Measurements from ENCODE around the gene CDKL1. TPM values are rescaled to one million over a fixed set of nuclear protein-coding genes. Genes with fewer than 3 reads are reported as not detected.
"Not testable (repeated sequence)": the region's sequence is repeated elsewhere in the genome, so short reads cannot be mapped to it uniquely, and the experiment has no call there.

Gene CDKL1
- total RNA-seq, 2 donors from 2014 or later, result 24.9 to 25.1 TPM

GRCh38 chr14:50362764-50363713 is 33.6 kb downstream of the CDKL1 start:
- intact Hi-C loops (cut with DNase I, micrococcal nuclease), result no loop called here
- ATAC-seq (no peak), DNase-seq (no peak)

- intact Hi-C loops (cut with DNase I, micrococcal nuclease); DNase-seq; ATAC-seq: not testable (repeated sequence)
These were observed 34.9 kb downstream of the CDKL1 start for GRCh38 chr14:50361473-50362403.

- DNase-seq, result no peak
- intact Hi-C loops (cut with DNase I, micrococcal nuclease), result no loop called here
- no peak for ATAC-seq
These were observed 35.8 kb downstream of the CDKL1 start for GRCh38 chr14:50360851-50361250.

GRCh38 chr14:50360093-50360492 is 36.6 kb downstream of the CDKL1 start:
- intact Hi-C loops (cut with DNase I, micrococcal nuclease), result no loop called here
- DNase-seq (no peak), ATAC-seq (no peak)

GRCh38 chr14:50359631-50360030 is 37.0 kb downstream of the CDKL1 start:
- no peak for DNase-seq

GRCh38 chr14:50357753-50358395 is 38.8 kb downstream of the CDKL1 start:
- ATAC-seq (no peak), DNase-seq (no peak)
- intact Hi-C loops (cut with DNase I, micrococcal nuclease), result no loop called here

More at GRCh38 chr14:50359631-50360030, 37.0 kb downstream of the CDKL1 start:
- no peak for ATAC-seq
- intact Hi-C loops (cut with DNase I, micrococcal nuclease), result no loop called here

- ATAC-seq, result no peak
- intact Hi-C loops (cut with DNase I, micrococcal nuclease), result no loop called here
- no peak for DNase-seq
These were observed 39.6 kb downstream of the CDKL1 start for GRCh38 chr14:50357124-50357523.

GRCh38 chr14:50356283-50356682 is 40.4 kb downstream of the CDKL1 start:
- not testable (repeated sequence) for ATAC-seq

GRCh38 chr14:50355692-50356091 is 41.0 kb downstream of the CDKL1 start:
- intact Hi-C loops (cut with DNase I, micrococcal nuclease), result no loop called here
- DNase-seq (no peak), ATAC-seq (peak; percentile 36)

More at GRCh38 chr14:50356283-50356682, 40.4 kb downstream of the CDKL1 start:
- intact Hi-C loops (cut with DNase I, micrococcal nuclease); DNase-seq: not testable (repeated sequence)

GRCh38 chr14:50354527-50354926 is 42.2 kb downstream of the CDKL1 start:
- ATAC-seq (no peak), DNase-seq (no peak)
- intact Hi-C loops (cut with DNase I, micrococcal nuclease), result no loop called here

- intact Hi-C loops (cut with DNase I, micrococcal nuclease), result no loop called here
- ATAC-seq (no peak), DNase-seq (no peak)
These were observed 43.6 kb downstream of the CDKL1 start for GRCh38 chr14:50353126-50353525.

- intact Hi-C loops (cut with DNase I, micrococcal nuclease), result no loop called here
These were observed 44.1 kb downstream of the CDKL1 start for GRCh38 chr14:50352584-50352983.

GRCh38 chr14:50350975-50351374 is 45.7 kb downstream of the CDKL1 start:
- ATAC-seq (no peak), DNase-seq (no peak)
- intact Hi-C loops (cut with DNase I, micrococcal nuclease), result no loop called here

More at GRCh38 chr14:50352584-50352983, 44.1 kb downstream of the CDKL1 start:
- no peak for DNase-seq
- no peak for ATAC-seq

GRCh38 chr14:50348933-50349332 is 47.7 kb downstream of the CDKL1 start:
- DNase-seq, result no peak
- intact Hi-C loops (cut with DNase I, micrococcal nuclease), result loop anchor here in 1 of 2 donors (10.0 kb wide), 1 partner anchor 46 kb away; the partner anchor contains the start of gene CDKL1
- ATAC-seq, result no peak

GRCh38 chr14:50347521-50347920 is 49.2 kb downstream of the CDKL1 start:
- ATAC-seq (no peak), DNase-seq (no peak)
- intact Hi-C loops (cut with DNase I, micrococcal nuclease), result loop anchor here in 1 of 2 donors (10.0 kb wide), 1 partner anchor 47 kb away; the partner anchor contains the start of gene CDKL1

GRCh38 chr14:50345846-50346422 is 50.7 kb downstream of the CDKL1 start:
- intact Hi-C loops (cut with DNase I, micrococcal nuclease), result loop anchor here in 1 of 2 donors (10.0 kb wide), 1 partner anchor 49 kb away; the partner anchor contains the start of gene CDKL1
- ATAC-seq, result no peak
- DNase-seq, result no peak

GRCh38 chr14:50344876-50345563 is 51.7 kb downstream of the CDKL1 start:
- no peak for DNase-seq
- intact Hi-C loops (cut with DNase I, micrococcal nuclease), result loop anchor here in 1 of 2 donors (10.0 kb wide), 1 partner anchor 50 kb away; the partner anchor contains the start of gene CDKL1
- ATAC-seq, result no peak
